ENCODE data around the gene PRELID3B. TPM values are rescaled to one million over a fixed set of nuclear protein-coding genes. Genes with fewer than 3 reads are reported as not detected.

The PRELID3B gene
- total and polyA plus RNA-seq, 10 of the 15 experiments (the other 5 are each of a cell fraction or from before 2014, with no cell fraction given) = 72.5 to 151 (median 124) TPM

- TF ChIP-seq JUND (IDR thresholded peaks at IDR 0.05; ENCODE audit: low read depth, low read length) (no peak), TARDBP (IDR thresholded peaks at IDR 0.05; ENCODE audit: borderline replicate concordance) (no peak), FOS (IDR thresholded peaks at IDR 0.05; ENCODE audit: borderline replicate concordance, extremely low read depth, insufficient read length) (no peak), IKZF1 (conservative IDR thresholded peaks at IDR 0.05) (no peak), KLF5 (IDR thresholded peaks at IDR 0.05; ENCODE audit: partially characterized antibody) (no peak), NBN (IDR thresholded peaks at IDR 0.05) (no peak), BACH1 (IDR thresholded peaks at IDR 0.05; ENCODE audit: borderline replicate concordance) (no peak), RAD51 (IDR thresholded peaks at IDR 0.05) (peak; percentile 52; the same call in 1 of the 2 replicates), YY1 (IDR thresholded peaks at IDR 0.05; ENCODE audit: low read depth, low read length) (no peak), DPF2 (IDR thresholded peaks at IDR 0.05) (no peak), LARP7 (IDR thresholded peaks at IDR 0.05) (no peak)
- TF ChIP-seq, protein P1, sequence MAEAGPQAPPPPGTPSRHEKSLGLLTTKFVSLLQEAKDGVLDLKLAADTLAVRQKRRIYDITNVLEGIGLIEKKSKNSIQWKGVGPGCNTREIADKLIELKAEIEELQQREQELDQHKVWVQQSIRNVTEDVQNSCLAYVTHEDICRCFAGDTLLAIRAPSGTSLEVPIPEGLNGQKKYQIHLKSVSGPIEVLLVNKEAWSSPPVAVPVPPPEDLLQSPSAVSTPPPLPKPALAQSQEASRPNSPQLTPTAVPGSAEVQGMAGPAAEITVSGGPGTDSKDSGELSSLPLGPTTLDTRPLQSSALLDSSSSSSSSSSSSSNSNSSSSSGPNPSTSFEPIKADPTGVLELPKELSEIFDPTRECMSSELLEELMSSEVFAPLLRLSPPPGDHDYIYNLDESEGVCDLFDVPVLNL (IDR thresholded peaks at IDR 0.05; ENCODE audit: low read depth, low read length) = no peak
Observed at GRCh38 chr20:59031564-59032022, 11.0 kb downstream of the PRELID3B start (continued).

- no peak for FAIRE-seq
- TF ChIP-seq SUZ12 (IDR thresholded peaks at IDR 0.05; ENCODE audit: unreplicated experiment) (no peak), MEF2A (IDR thresholded peaks at IDR 0.05; ENCODE audit: insufficient read depth, low read depth, low read length) (no peak), GABPA (IDR thresholded peaks at IDR 0.05; ENCODE audit: low read depth) (no peak), KDM1A (IDR thresholded peaks at IDR 0.05; ENCODE audit: borderline replicate concordance) (no peak)
- TF ChIP-seq, protein P2, sequence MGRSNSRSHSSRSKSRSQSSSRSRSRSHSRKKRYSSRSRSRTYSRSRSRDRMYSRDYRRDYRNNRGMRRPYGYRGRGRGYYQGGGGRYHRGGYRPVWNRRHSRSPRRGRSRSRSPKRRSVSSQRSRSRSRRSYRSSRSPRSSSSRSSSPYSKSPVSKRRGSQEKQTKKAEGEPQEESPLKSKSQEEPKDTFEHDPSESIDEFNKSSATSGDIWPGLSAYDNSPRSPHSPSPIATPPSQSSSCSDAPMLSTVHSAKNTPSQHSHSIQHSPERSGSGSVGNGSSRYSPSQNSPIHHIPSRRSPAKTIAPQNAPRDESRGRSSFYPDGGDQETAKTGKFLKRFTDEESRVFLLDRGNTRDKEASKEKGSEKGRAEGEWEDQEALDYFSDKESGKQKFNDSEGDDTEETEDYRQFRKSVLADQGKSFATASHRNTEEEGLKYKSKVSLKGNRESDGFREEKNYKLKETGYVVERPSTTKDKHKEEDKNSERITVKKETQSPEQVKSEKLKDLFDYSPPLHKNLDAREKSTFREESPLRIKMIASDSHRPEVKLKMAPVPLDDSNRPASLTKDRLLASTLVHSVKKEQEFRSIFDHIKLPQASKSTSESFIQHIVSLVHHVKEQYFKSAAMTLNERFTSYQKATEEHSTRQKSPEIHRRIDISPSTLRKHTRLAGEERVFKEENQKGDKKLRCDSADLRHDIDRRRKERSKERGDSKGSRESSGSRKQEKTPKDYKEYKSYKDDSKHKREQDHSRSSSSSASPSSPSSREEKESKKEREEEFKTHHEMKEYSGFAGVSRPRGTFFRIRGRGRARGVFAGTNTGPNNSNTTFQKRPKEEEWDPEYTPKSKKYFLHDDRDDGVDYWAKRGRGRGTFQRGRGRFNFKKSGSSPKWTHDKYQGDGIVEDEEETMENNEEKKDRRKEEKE (IDR thresholded peaks at IDR 0.05) = no peak
- TF ChIP-seq, protein P1 (IDR thresholded peaks at IDR 0.05; ENCODE audit: low read depth, low read length) = no peak
Observed at GRCh38 chr20:59030911-59031563, 11.5 kb downstream of the PRELID3B start.

More at GRCh38 chr20:59030911-59031563, 11.5 kb downstream of the PRELID3B start:
- RAD21 ChIA-PET (ENCODE audit: unreplicated experiment) = interaction anchor here (1.5 to 2.5 kb wide), 8 partner anchors 13 to 161 kb away, joined by 3 to 19 read pairs (median 10); partner anchors contain the start of gene NELFCD
- Histone ChIP-seq H2AFZ (ENCODE audit: control insufficient read depth, low read depth, low read length) (no peak overlapping the region), H3K27ac (ENCODE audit: control insufficient read depth, insufficient read depth) (peak overlapping the region; percentile 90), H3K9ac (ENCODE audit: control insufficient read depth, insufficient read depth, low read length) (peak overlapping the region; percentile 78), H3K4me1 (ENCODE audit: control insufficient read depth, insufficient read depth, low read length) (no peaks in the 10 kb centered on the region; the same call in 1 of the 2 replicates), H3K79me2 (ENCODE audit: control insufficient read depth, insufficient read depth, low read length) (peaks cover 58% of the 10 kb centered on the region), H3K36me3 (ENCODE audit: control insufficient read depth in 2 of 2, insufficient read depth in 2 of 2, low read length in 1 of 2) (peaks cover 6 to 7% of the 10 kb centered on the region in 2 experiments), H4K20me1 (ENCODE audit: control insufficient read depth, insufficient read depth) (no peaks in the 10 kb centered on the region), H3K9me3 (replicated peaks; ENCODE audit: control insufficient read depth, insufficient read depth, low read length) (no peaks in the 10 kb centered on the region), H3K4me3 (peak overlapping the region; percentile 85), H3K4me2 (ENCODE audit: control insufficient read depth, insufficient read depth) (peak overlapping the region; percentile 95), H3K27me3 (replicated peaks in 1 of 2; ENCODE audit: control insufficient read depth in 2 of 2, insufficient read depth in 2 of 2, low read length in 1 of 2) (no peaks in the 10 kb centered on the region)
- CTCF ChIA-PET = interaction anchor here (0.9 to 1.9 kb wide), 5 partner anchors 11 to 380 kb away, joined by 3 to 5 read pairs (median 3); partner anchors contain the start of genes PRELID3B and STX16
- in situ Hi-C loops (cut with MboI) = no loop called here
- WGBS (ENCODE audit: insufficient coverage, insufficient replicate concordance, low lambda C conversion rate, missing lambda C conversion rate) = 2% methylated on average over 7 of the region's 7 CpGs
- SMC1A ChIA-PET (ENCODE audit: uncharacterized antibody, unreplicated experiment) = interaction anchor here (0.9 to 2.0 kb wide), 13 partner anchors 9 to 161 kb away, joined by 3 to 22 read pairs (median 4); no protein-coding TSS in a partner anchor
- no TSS peak for BruUV-seq (replicated peaks)
- POLR2A ChIA-PET = interaction anchor here (1.5 to 6.0 kb wide), 6 partner anchors 11 to 124 kb away, joined by 3 to 40 read pairs (median 14); partner anchors contain the start of genes NELFCD and PRELID3B
- no peak for ATAC-seq
- DNase-seq (ENCODE audit: low read depth, low spot score) = no peak
- intact Hi-C loops (cut with micrococcal nuclease; ENCODE audit: unreplicated experiment) = loop anchor here (5.0 to 10.0 kb wide), 3 partner anchors 46 to 376 kb away; partner anchors contain the start of genes NELFCD and STX16
